ENCODE results near the gene TRAPPC8. TPM values are rescaled to one million over a fixed set of nuclear protein-coding genes. Genes with fewer than 3 reads are reported as not detected.
A peak's percentile ranks its signal among the peaks of the same experiment; 100 is the strongest.
"Not testable (repeated sequence)": the region's sequence is repeated elsewhere in the genome, so short reads cannot be mapped to it uniquely, and the experiment has no call there.

Gene TRAPPC8
- total RNA-seq, 1 donor from 2014 or later = 37.9 TPM

DNA sequence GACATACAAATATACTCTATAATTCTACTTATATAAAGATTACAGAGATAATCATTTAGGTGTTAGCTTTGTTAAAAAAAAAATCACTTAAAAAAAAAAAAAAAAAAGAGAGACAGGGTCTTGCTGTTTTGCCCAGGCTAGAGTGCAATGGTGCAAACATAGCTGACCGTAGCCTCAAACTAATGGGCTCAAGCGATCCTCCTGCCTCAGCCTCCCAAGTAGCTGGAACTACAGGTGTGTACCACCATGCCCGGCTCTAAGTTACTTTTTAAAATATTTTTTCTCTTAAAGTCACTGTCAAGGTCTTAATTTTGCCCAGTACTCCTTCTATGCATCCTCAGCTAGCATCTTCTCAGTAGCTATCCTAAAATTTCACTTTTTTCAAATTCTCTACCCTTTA, 105.0 kb downstream of the TRAPPC8 start:
- Histone ChIP-seq H3K27me3 (ENCODE audit: control insufficient read depth, insufficient read depth, low read length) (no peaks in the 10 kb centered on the region), H3K36me3 (ENCODE audit: control insufficient read depth, insufficient read depth, low read length) (peaks cover 1% of the 10 kb centered on the region), H3K4me3 (ENCODE audit: low read depth, low read length) (no peak overlapping the region)
- TF ChIP-seq, protein P1, sequence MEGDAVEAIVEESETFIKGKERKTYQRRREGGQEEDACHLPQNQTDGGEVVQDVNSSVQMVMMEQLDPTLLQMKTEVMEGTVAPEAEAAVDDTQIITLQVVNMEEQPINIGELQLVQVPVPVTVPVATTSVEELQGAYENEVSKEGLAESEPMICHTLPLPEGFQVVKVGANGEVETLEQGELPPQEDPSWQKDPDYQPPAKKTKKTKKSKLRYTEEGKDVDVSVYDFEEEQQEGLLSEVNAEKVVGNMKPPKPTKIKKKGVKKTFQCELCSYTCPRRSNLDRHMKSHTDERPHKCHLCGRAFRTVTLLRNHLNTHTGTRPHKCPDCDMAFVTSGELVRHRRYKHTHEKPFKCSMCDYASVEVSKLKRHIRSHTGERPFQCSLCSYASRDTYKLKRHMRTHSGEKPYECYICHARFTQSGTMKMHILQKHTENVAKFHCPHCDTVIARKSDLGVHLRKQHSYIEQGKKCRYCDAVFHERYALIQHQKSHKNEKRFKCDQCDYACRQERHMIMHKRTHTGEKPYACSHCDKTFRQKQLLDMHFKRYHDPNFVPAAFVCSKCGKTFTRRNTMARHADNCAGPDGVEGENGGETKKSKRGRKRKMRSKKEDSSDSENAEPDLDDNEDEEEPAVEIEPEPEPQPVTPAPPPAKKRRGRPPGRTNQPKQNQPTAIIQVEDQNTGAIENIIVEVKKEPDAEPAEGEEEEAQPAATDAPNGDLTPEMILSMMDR (IDR thresholded peaks at IDR 0.05; ENCODE audit: insufficient read depth, low read length, severe bottlenecking) = no peak
- no peak for FAIRE-seq
- DNase-seq (ENCODE audit: low read depth) = no peak

DNA sequence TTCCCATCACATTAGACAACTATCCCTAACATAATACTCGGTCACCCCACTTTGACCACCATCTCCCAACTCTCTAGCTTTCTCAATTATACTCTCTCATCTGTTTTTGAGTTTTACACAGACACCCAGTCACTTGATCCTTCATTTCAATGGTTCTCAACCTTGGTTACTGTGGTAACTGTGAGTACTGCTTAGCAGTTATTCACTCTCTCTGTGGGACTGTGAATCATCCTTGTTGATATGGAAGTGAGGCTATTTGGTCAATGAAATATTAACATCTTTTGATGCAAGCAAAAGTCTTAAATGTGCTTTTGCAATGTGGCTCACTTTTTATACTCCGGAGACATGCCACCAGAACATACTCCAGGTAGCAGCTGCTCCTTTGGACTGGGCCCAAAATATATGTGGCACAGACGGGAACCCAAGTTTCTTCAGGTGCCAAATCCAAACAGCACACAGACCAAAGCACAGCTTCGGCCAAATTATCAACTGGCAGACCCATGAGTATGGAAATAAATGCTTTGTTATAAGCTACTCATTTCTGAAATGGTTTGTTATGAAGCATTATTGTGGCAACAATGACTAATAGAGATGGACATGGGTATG, 107.3 kb downstream of the TRAPPC8 start:
- FAIRE-seq (no peak), DNase-seq (ENCODE audit: low read depth) (peak; percentile 7)
- TF ChIP-seq, protein P1 (IDR thresholded peaks at IDR 0.05; ENCODE audit: insufficient read depth, low read length, severe bottlenecking) = no peak
- Histone ChIP-seq H3K4me3 (ENCODE audit: low read depth, low read length) (no peak overlapping the region), H3K27me3 (ENCODE audit: control insufficient read depth, insufficient read depth, low read length) (no peaks in the 10 kb centered on the region), H3K36me3 (ENCODE audit: control insufficient read depth, insufficient read depth, low read length) (peaks cover 3% of the 10 kb centered on the region)

DNA sequence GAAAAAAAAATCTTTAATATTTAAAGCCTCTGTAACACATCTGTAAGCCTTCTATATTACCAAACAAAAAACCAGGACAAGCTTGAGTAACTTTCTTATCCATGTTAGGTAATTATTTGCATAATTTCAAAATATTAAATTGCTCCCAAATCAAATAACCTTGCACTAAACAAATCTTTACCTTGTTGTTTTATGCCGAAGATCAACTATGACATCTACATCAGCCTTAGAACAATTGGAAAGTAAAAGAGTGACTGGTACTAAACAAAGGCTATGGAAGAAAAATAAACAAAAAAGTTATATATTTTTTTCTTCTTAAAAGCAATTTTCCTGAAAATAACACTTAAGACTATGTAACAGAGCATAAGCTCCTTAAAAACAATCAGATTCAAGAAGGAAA, 111.0 kb downstream of the TRAPPC8 start:
- Histone ChIP-seq H3K36me3 (ENCODE audit: control insufficient read depth, insufficient read depth, low read length) (peaks cover 4% of the 10 kb centered on the region), H3K4me3 (ENCODE audit: low read depth, low read length) (no peak overlapping the region), H3K27me3 (ENCODE audit: control insufficient read depth, insufficient read depth, low read length) (no peaks in the 10 kb centered on the region)
- TF ChIP-seq, protein P1 (IDR thresholded peaks at IDR 0.05; ENCODE audit: insufficient read depth, low read length, severe bottlenecking) = no peak
- no peak for DNase-seq (ENCODE audit: low read depth)
- FAIRE-seq = no peak

DNA sequence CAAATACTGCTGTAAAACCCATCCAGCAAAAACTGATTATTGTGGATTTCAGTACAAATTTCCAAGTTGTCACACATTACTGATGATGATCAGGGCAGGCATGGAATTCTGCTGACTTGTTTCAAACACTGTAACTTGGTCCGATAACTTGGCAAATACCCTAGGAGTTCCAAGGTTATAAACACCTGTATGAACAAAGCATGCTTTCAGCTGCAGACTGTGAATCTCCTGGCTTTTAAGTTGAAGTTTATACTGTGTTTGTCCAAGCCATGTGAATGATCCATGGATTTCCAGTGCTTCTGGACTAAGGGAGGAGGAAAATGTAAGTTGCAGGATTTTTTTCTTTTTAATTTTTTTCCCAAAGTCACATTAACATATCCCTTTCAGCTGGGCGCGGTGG, 112.2 kb downstream of the TRAPPC8 start:
- Histone ChIP-seq H3K36me3 (ENCODE audit: control insufficient read depth, insufficient read depth, low read length) (peaks cover 4% of the 10 kb centered on the region), H3K4me3 (ENCODE audit: low read depth, low read length) (no peak overlapping the region), H3K27me3 (ENCODE audit: control insufficient read depth, insufficient read depth, low read length) (no peaks in the 10 kb centered on the region)
- FAIRE-seq (no peak), DNase-seq (ENCODE audit: low read depth) (no peak)
- TF ChIP-seq, protein P1 (IDR thresholded peaks at IDR 0.05; ENCODE audit: insufficient read depth, low read length, severe bottlenecking) = no peak

GRCh38 chr18:31828613-31829012, 114.3 kb downstream of the TRAPPC8 start:
- peaks cover 4% of the 10 kb centered on the region for H3K36me3 ChIP-seq (ENCODE audit: control insufficient read depth, insufficient read depth, low read length)
- no peaks in the 10 kb centered on the region for H3K27me3 ChIP-seq (ENCODE audit: control insufficient read depth, insufficient read depth, low read length)
- FAIRE-seq (no peak), DNase-seq (ENCODE audit: low read depth) (no peak)
- no peak overlapping the region for H3K4me3 ChIP-seq (ENCODE audit: low read depth, low read length)
- TF ChIP-seq, protein P1 (IDR thresholded peaks at IDR 0.05; ENCODE audit: insufficient read depth, low read length, severe bottlenecking) = no peak

DNA sequence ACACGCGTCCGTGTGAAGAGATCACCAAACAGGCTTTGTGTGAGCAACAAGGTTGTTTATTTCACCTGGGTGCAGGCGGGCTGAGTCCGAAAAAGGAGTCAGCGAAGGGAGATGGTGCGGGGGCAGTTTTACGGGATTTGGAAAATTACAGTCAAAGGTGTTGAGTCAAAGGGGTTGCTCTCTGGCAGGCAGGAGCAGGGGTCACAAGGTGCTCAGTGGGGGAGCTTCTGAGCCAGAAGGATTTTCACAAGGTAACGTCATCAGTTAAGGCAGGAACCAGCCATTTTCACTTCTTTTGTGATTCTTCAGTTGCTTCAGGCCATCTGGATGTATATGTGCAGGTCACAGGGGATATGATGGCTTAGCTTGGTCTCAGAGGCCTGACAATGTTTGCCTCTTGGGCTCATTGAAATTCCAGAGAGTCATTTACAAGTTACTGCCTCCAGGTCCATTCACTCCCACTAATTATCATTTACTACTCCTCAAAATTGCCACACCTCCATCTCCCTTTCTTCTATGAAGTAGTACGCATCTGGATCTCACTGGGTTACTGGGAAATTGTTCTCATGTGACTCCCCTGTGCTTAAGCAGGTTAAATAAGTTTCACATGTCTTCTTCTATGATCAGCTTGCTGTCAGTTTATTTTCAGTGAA, 116.1 kb downstream of the TRAPPC8 start:
- H3K27me3 ChIP-seq (ENCODE audit: control insufficient read depth, insufficient read depth, low read length); DNase-seq (ENCODE audit: low read depth); H3K36me3 ChIP-seq (ENCODE audit: control insufficient read depth, insufficient read depth, low read length); FAIRE-seq; H3K4me3 ChIP-seq (ENCODE audit: low read depth, low read length): not testable (repeated sequence)
